C4-2B (cell line): ENCODE results near the gene CHCHD2.

ENCODE experiments used
- H3K27ac ChIP-seq: fragments of 450-650 bp; 2 replicates; pipeline ENCODE4 v1.5.1; 2017
- CTCF ChIP-seq: fragments of 450-650 bp; conservative IDR thresholded peaks from 2 replicates; pipeline ENCODE4 v1.5.1; 2017; ENCODE audit warnings: mild to moderate bottlenecking
- ZFX ChIP-seq: fragments of 450-650 bp; IDR thresholded peaks from 2 replicates; pipeline ENCODE4 v1.6.1; 2017

The CHCHD2 gene

DNA sequence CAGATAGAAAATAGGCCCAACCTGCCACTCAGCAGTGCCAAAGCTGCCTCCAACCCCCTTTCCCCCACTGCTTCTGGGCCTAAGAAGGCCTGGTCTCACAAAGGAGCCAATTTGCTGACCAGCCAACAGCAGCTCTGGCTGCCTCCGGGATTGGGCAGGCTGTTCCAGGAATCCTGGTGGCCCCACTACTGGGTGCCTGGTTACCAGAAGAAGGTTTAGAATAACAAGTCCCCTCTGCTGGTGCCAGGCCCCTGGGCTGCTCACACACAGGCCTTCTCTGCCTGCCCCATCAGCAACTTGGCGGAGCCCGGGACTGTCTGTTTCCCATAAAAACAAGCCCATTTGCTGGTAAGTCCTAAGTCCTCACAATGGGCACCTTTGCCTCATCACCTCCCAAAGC lies 14.7 kb downstream of the CHCHD2 start:
- H3K27ac ChIP-seq: no peak overlapping the region

GRCh38 chr7:56087445-56087844 lies 18.8 kb downstream of the CHCHD2 start:
- TF ChIP-seq ZFX (no peak), CTCF (no peak)
- no peak overlapping the region for H3K27ac ChIP-seq

More for the DNA sequence above, 14.7 kb downstream of the CHCHD2 start:
- TF ChIP-seq CTCF: no peak
- TF ChIP-seq ZFX: no peak

DNA sequence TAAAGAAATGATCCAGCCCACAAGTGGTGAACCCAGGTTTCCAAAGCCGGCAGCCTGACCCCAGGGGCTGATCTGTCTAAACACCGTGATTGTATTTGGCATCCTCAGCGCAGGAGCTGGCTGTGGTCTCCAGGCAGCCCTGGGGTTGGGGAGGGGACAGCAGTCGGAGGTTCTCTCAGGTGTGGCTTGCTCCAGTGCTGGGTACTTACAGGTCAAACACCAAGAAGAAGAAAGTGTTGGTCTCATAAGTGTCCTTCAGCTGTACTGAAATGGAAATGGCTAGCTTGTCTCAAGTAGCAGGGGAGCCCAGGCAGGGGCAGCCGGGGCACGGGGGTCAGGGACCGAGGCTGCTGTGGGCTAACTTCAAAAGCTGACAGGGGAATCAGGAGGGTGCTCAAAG lies 19.5 kb downstream of the CHCHD2 start:
- TF ChIP-seq ZFX (no peak), CTCF (no peak)

GRCh38 chr7:56083150-56083785 lies 23.0 kb downstream of the CHCHD2 start:
- H3K27ac ChIP-seq: no peak overlapping the region
- TF ChIP-seq ZFX (no peak), CTCF (no peak)

More for the DNA sequence above, 19.5 kb downstream of the CHCHD2 start:
- no peak overlapping the region for H3K27ac ChIP-seq

DNA sequence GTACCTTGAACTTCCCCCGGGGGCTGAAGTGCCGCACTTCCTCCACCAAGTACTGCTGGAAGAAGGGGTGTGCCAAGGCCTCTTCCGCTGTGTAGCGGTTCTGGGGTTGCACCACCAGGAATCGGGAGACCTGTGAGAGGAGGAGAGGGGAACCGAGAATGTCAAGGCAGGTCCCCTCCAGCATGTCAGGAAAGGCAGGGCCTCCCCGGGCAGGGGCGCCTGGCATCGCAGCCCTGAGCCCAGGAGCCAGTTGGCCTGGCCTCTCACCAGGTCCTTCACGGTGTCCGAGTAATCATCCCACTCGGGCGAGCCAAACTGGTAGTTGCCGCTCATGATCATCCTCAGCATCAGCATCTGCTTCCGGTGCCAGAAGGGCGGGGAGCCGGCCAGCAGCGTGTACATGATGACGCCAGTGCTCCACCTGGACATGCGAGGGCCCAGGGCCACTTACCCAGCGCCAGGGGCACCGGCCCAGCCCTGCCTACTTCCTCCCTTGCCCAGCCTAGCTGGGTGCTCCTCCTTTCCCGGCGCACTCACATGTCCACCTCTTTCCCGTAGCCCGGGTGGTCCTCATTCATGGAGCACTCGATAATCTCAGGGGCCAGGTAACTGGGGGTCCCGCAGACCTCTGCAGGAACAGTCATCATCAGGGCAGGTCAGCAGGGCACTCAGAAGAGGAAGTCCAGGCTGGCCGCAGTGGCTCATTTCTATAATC lies 24.5 kb downstream of the CHCHD2 start:
- TF ChIP-seq ZFX: no peak
- TF ChIP-seq CTCF: no peak
- H3K27ac ChIP-seq: no peak overlapping the region

DNA sequence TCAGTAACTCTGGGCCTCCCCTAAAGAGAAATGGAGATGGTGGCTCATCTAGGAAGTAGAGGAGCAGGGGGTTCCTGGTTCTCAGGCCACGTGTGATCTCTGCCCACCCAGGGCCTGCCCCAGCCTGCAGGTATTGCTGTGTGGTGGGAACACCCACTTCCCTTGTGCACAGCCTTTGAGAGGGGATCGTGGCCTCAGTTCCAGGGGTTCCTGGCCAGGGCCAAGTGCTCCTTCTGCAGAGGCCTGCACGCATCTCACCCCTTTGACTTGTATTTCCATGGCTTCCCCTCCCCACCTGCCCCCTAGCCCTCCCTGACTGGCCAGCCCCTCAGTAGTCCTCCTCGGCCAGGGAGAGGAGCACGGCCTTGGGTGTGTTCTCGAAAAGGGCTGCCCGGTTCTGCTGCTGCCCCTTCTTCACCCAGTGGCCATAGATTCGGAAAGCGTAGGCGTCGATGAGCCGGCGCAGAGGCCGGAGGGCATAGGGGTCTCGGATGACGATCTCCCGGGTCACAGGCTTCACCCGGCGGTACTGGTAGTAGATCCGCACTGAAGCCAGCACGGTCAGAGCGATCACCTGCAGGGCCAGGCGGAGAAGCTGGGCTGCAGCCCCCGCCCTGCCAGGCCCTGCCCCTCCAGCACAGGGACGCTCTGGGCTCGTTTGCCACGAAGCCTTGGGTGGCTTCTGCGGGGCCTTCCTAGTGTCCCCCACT lies 25.4 kb downstream of the CHCHD2 start:
- peak overlapping the region; percentile 79 for H3K27ac ChIP-seq

- TF ChIP-seq CTCF (peak; percentile 94), ZFX (no peak)
- H3K27ac ChIP-seq: peak overlapping the region; percentile 79
Observed at GRCh38 chr7:56079450-56080185, 26.7 kb downstream of the CHCHD2 start.
